HCT116 (cell line): ENCODE data around the gene NTNG2. TPM values are rescaled to one million over a fixed set of nuclear protein-coding genes. Genes with fewer than 3 reads are reported as not detected.

Experiments
- ATAC-seq: fragments of 200-7000 bp; cut with Tn5 transposase; 2 replicates; pipeline ENCODE4 v1.9.1; 2020; ENCODE audit warnings: mild to moderate bottlenecking, moderate library complexity
- BruUV-seq: library from RNA; stranded (reverse); fragments of 400-500 nt; replicated peaks from 2 replicates; lab custom pipeline; 2021; lab: Mats Ljungman, UMichigan
- CTCF ChIA-PET: fragments of 300-600 bp; sonication (Branson Sonifier 250); formaldehyde crosslinking; loops from one replicate; lab custom pipeline; 2021; ENCODE audit warnings: antibody characterized with exemption; lab: Charles Lee
- POLR2A ChIA-PET: fragments of 300-600, 350-600 bp; sonication (Branson Sonifier 250); formaldehyde crosslinking; loops from one replicate; lab custom pipeline; 2021; ENCODE audit warnings: antibody characterized with exemption; lab: Charles Lee
- RAD21 ChIA-PET, 2 experiments: fragments of 300-600 bp; sonication (Branson Sonifier 250); formaldehyde crosslinking; loops; one replicate each; lab custom pipeline; 2023; ENCODE audit warnings: low total read pairs in 2 of 2; ENCODE audit not compliant: uncharacterized antibody in 2 of 2, unreplicated experiment in 2 of 2, low non-redundant PET in 1 of 2; lab: Charles Lee
- DNase-seq: peaks from one replicate; pipeline ENCODE4 v3.0.0-alpha.2; 2010; ENCODE audit warnings: low read depth, low spot score
- H2AFZ ChIP-seq: fragments of 200-600 bp; shearing (Covaris generic), sonication (generic); 2 replicates; pipeline ENCODE4 v1.6.1; 2017; ENCODE audit warnings: low read depth, mixed run types, mixed read lengths, antibody characterized with exemption, low read length; ENCODE audit not compliant: poor library complexity, severe bottlenecking
- H3K27ac ChIP-seq: 2 replicates; pipeline ENCODE4 v1.5.1; 2012; ENCODE audit warnings: low read depth, low read length
- H3K27me3 ChIP-seq: fragments of 200-600 bp; sonication (generic); 2 replicates; pipeline ENCODE4 v1.6.1; 2016; ENCODE audit warnings: mixed run types, low read length, mixed read lengths; ENCODE audit not compliant: insufficient read depth
- H3K36me3 ChIP-seq, 2 experiments: fragments of 200-500 bp in 1 of 2; fragments of 200-600 bp in 1 of 2; sonication (Bioruptor generic) in 1 of 2; sonication (generic) in 1 of 2; 2 replicates each; pipeline versions ENCODE4 v1.5.1 to v1.6.1; 2014 to 2016; ENCODE audit warnings: low read length in 2 of 2, inconsistent platforms in 1 of 2, mixed read lengths in 1 of 2, mixed run types in 1 of 2; ENCODE audit not compliant: insufficient read depth in 2 of 2, control insufficient read depth in 1 of 2
- H3K4me1 ChIP-seq, 2 experiments: fragments of 200-600 bp in 1 of 2; sonication (generic) in 1 of 2; 2 replicates each; pipeline versions ENCODE4 v1.5.1 to v1.6.1; 2012 to 2017; ENCODE audit warnings: low read length in 2 of 2, inconsistent platforms in 1 of 2, mild to moderate bottlenecking in 1 of 2, mixed read lengths in 1 of 2, mixed run types in 1 of 2, moderate library complexity in 1 of 2; ENCODE audit not compliant: insufficient read depth in 2 of 2, control insufficient read depth in 1 of 2
- H3K4me2 ChIP-seq: fragments of 200-600 bp; sonication (generic); 2 replicates; pipeline ENCODE4 v1.6.1; 2017; ENCODE audit warnings: mixed run types, low read length, mixed read lengths
- H3K4me3 ChIP-seq, 2 experiments: fragments of 200-600 bp in 1 of 2; sonication (generic) in 1 of 2; replicated peaks in 1 of 2; 2 replicates each; pipeline ENCODE4 v1.5.1; 2011 to 2016; ENCODE audit warnings: low read length in 2 of 2, control low read depth in 1 of 2, low read depth in 1 of 2, mild to moderate bottlenecking in 1 of 2, mixed read lengths in 1 of 2, mixed run types in 1 of 2
- H3K79me2 ChIP-seq: fragments of 200-600 bp; sonication (generic); 2 replicates; pipeline ENCODE4 v1.6.1; 2017; ENCODE audit warnings: mild to moderate bottlenecking, mixed run types, low read length, moderate library complexity, mixed read lengths; ENCODE audit not compliant: insufficient read depth
- H3K9ac ChIP-seq: fragments of 200-600 bp; sonication (generic); 2 replicates; pipeline ENCODE4 v1.6.1; 2016; ENCODE audit warnings: low read length, mixed read lengths
- H3K9me2 ChIP-seq: fragments of 200-600 bp; sonication (generic), shearing (Covaris generic); 2 replicates; pipeline ENCODE4 v1.6.1; 2017; ENCODE audit warnings: mixed run types, mild to moderate bottlenecking, moderate library complexity; ENCODE audit not compliant: insufficient read depth
- H3K9me3 ChIP-seq, 2 experiments: fragments of 200-500 bp in 1 of 2; fragments of 200-600 bp in 1 of 2; sonication (Bioruptor generic) in 1 of 2; sonication (generic) in 1 of 2; 2 replicates each; pipeline ENCODE4 v1.6.1; 2014 to 2017; ENCODE audit warnings: low read length in 2 of 2, mixed read lengths in 2 of 2, inconsistent platforms in 1 of 2, low read depth in 1 of 2, mild to moderate bottlenecking in 1 of 2, mixed run types in 1 of 2, moderate library complexity in 1 of 2; ENCODE audit not compliant: control insufficient read depth in 1 of 2, insufficient read depth in 1 of 2
- H4K20me1 ChIP-seq: fragments of 200-600 bp; sonication (generic), shearing (Covaris generic); 2 replicates; pipeline ENCODE4 v1.6.1; 2017; ENCODE audit warnings: mixed run types, mild to moderate bottlenecking, moderate library complexity; ENCODE audit not compliant: insufficient read depth
- CBX3 ChIP-seq: IDR thresholded peaks from 2 replicates; pipeline ENCODE4 v1.6.1; 2012; ENCODE audit warnings: low read depth
- EGR1 ChIP-seq: IDR thresholded peaks from 2 replicates; pipeline ENCODE4 v1.6.1; 2012; ENCODE audit warnings: low read depth
- ELF1 ChIP-seq: IDR thresholded peaks from 2 replicates; pipeline ENCODE4 v1.6.1; 2012; ENCODE audit warnings: low read depth, borderline replicate concordance
- EZH2 ChIP-seq: fragments of 200-600 bp; sonication (generic); IDR thresholded peaks from 2 replicates; pipeline ENCODE4 v1.6.1; 2017; ENCODE audit warnings: antibody characterized with exemption, mixed run types
- FOSL1 ChIP-seq: IDR thresholded peaks from 2 replicates; pipeline ENCODE4 v1.6.1; 2012; ENCODE audit warnings: low read depth
- JUND ChIP-seq: IDR thresholded peaks from 2 replicates; pipeline ENCODE4 v1.6.1; 2012
- POLR2A ChIP-seq: IDR thresholded peaks from 2 replicates; pipeline ENCODE4 v1.7.0; 2011; ENCODE audit warnings: borderline replicate concordance; ENCODE audit not compliant: insufficient read depth, insufficient read length; ENCODE audit errors: extremely low read depth
- POLR2AphosphoS5 ChIP-seq: IDR thresholded peaks from 2 replicates; pipeline ENCODE4 v1.6.1; 2011; ENCODE audit warnings: mild to moderate bottlenecking, low read depth, low read length, moderate library complexity
- SIN3A ChIP-seq: IDR thresholded peaks from 2 replicates; pipeline ENCODE4 v1.6.1; 2012; ENCODE audit warnings: low read depth
- SP1 ChIP-seq: IDR thresholded peaks from 2 replicates; pipeline ENCODE4 v1.6.1; 2012; ENCODE audit warnings: low read depth
- SRF ChIP-seq: IDR thresholded peaks from 2 replicates; pipeline ENCODE4 v1.6.1; 2012; ENCODE audit warnings: low read depth
- ZFX ChIP-seq: fragments of 450-650 bp; IDR thresholded peaks from 2 replicates; pipeline ENCODE4 v1.6.1; 2017
- ZNF274 ChIP-seq: fragments of 200-500 bp; sonication (Bioruptor generic); IDR thresholded peaks from 2 replicates; pipeline ENCODE4 v1.6.1; 2014; ENCODE audit warnings: mild to moderate bottlenecking, low read depth, low read length, inconsistent platforms
- intact Hi-C: fragments of 100-400 bp; cut with micrococcal nuclease; formaldehyde crosslinking; loops from 2 replicates; pipeline ENCODE4 v1.10.0; 2022
- total RNA-seq: library from RNA; stranded (reverse); gene quantifications from one replicate; pipeline ENCODE4 v1.2.1, GENCODE V29; 2021; ENCODE audit not compliant: unreplicated experiment
- TF ChIP-seq, protein P1 (sequence below): IDR thresholded peaks from 2 replicates; pipeline ENCODE4 v1.6.1; 2012; ENCODE audit warnings: low read depth
- TF ChIP-seq, protein P2 (sequence below): IDR thresholded peaks from 2 replicates; pipeline ENCODE4 v1.6.1; 2011; ENCODE audit warnings: mild to moderate bottlenecking, low read length, moderate library complexity; ENCODE audit not compliant: insufficient replicate concordance; ENCODE audit errors: extremely low read depth
- TF ChIP-seq, protein P3 (sequence below): IDR thresholded peaks from 2 replicates; pipeline ENCODE4 v1.6.1; 2012

The NTNG2 gene
- total RNA-seq, 1 experiment from 2014 or later, result 2.5 TPM

DNA sequence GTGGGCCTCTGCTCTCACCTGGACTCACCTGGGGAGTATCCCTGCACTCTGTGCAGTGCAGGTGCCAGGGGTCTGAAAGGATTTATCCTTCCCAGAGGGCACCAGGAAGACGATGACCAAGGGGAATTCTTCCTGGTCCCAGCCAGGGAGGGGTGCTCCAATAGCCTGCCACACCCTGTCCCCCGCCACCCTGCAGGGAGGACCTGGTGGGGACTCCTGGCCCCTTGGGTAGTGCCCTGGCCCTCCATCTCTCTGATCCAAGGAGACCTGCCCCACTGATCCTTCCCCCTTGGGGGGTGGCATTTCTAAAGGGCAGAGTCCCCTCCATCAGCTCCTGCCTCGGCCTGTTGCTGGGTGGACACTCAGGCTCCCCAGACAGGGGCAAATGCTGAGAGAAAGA lies 70.7 kb downstream of the NTNG2 start:
- RAD21 ChIA-PET, result no interaction called here
- no TSS peak for BruUV-seq

More for the DNA sequence above, 70.7 kb downstream of the NTNG2 start:
- H3K9me3 ChIP-seq, result no peaks in the 10 kb centered on the region
- no peaks in the 10 kb centered on the region for H4K20me1 ChIP-seq
- ATAC-seq (no peak), DNase-seq (no peak)
- CTCF ChIA-PET, result interaction anchor here (7.5 kb wide), 1 partner anchor 63 kb away, joined by 154 read pairs; no protein-coding TSS in a partner anchor
- H3K36me3 ChIP-seq, result no peaks in the 10 kb centered on the region
- no peaks in the 10 kb centered on the region for H3K27me3 ChIP-seq
- H2AFZ ChIP-seq, result no peak overlapping the region
- H3K27ac ChIP-seq, result no peak overlapping the region
- H3K4me3 ChIP-seq, result no peak overlapping the region
- TF ChIP-seq ELF1 (no peak), CBX3 (no peak), SIN3A (no peak), FOSL1 (no peak), EGR1 (no peak), POLR2A (no peak), SP1 (no peak), ZNF274 (no peak), JUND (no peak), EZH2 (no peak), SRF (no peak), ZFX (no peak), POLR2AphosphoS5 (no peak)
- TF ChIP-seq, protein P1, sequence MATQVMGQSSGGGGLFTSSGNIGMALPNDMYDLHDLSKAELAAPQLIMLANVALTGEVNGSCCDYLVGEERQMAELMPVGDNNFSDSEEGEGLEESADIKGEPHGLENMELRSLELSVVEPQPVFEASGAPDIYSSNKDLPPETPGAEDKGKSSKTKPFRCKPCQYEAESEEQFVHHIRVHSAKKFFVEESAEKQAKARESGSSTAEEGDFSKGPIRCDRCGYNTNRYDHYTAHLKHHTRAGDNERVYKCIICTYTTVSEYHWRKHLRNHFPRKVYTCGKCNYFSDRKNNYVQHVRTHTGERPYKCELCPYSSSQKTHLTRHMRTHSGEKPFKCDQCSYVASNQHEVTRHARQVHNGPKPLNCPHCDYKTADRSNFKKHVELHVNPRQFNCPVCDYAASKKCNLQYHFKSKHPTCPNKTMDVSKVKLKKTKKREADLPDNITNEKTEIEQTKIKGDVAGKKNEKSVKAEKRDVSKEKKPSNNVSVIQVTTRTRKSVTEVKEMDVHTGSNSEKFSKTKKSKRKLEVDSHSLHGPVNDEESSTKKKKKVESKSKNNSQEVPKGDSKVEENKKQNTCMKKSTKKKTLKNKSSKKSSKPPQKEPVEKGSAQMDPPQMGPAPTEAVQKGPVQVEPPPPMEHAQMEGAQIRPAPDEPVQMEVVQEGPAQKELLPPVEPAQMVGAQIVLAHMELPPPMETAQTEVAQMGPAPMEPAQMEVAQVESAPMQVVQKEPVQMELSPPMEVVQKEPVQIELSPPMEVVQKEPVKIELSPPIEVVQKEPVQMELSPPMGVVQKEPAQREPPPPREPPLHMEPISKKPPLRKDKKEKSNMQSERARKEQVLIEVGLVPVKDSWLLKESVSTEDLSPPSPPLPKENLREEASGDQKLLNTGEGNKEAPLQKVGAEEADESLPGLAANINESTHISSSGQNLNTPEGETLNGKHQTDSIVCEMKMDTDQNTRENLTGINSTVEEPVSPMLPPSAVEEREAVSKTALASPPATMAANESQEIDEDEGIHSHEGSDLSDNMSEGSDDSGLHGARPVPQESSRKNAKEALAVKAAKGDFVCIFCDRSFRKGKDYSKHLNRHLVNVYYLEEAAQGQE, result no peak
- TF ChIP-seq, protein P2, sequence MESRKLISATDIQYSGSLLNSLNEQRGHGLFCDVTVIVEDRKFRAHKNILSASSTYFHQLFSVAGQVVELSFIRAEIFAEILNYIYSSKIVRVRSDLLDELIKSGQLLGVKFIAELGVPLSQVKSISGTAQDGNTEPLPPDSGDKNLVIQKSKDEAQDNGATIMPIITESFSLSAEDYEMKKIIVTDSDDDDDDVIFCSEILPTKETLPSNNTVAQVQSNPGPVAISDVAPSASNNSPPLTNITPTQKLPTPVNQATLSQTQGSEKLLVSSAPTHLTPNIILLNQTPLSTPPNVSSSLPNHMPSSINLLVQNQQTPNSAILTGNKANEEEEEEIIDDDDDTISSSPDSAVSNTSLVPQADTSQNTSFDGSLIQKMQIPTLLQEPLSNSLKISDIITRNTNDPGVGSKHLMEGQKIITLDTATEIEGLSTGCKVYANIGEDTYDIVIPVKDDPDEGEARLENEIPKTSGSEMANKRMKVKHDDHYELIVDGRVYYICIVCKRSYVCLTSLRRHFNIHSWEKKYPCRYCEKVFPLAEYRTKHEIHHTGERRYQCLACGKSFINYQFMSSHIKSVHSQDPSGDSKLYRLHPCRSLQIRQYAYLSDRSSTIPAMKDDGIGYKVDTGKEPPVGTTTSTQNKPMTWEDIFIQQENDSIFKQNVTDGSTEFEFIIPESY, result no peak
- TF ChIP-seq, protein P3, sequence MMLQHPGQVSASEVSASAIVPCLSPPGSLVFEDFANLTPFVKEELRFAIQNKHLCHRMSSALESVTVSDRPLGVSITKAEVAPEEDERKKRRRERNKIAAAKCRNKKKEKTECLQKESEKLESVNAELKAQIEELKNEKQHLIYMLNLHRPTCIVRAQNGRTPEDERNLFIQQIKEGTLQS, result no peak
- no peaks in the 10 kb centered on the region for H3K9me2 ChIP-seq
- H3K79me2 ChIP-seq, result no peaks in the 10 kb centered on the region
- intact Hi-C loops, result no loop called here
- H3K4me1 ChIP-seq, result peaks cover 2 to 11% of the 10 kb centered on the region in 2 experiments
- H3K4me2 ChIP-seq, result no peak overlapping the region
- H3K9ac ChIP-seq, result no peak overlapping the region
- POLR2A ChIA-PET, result no interaction called here
